ENCODE measurements around the gene HES7. TPM values are rescaled to one million over a fixed set of nuclear protein-coding genes. Genes with fewer than 3 reads are reported as not detected.

The HES7 gene
- total and polyA plus RNA-seq, 9 of the 15 experiments (the other 6 are each of a cell fraction or from before 2014, with no cell fraction given): 0.03 to 1.7 (median 0.14) TPM; not detected in 1

- TF ChIP-seq ZNF512 (tag; IDR thresholded peaks at IDR 0.05) (no peak), FOXP4 (CRISPR knock-in tag; IDR thresholded peaks at IDR 0.05; ENCODE audit: borderline replicate concordance) (no peak), DIDO1 (tag; IDR thresholded peaks at IDR 0.05; ENCODE audit: low read depth) (no peak), ZFPM2 (CRISPR knock-in tag; IDR thresholded peaks at IDR 0.05) (no peak), BRD4 (IDR thresholded peaks at IDR 0.05) (no peak), ZNF444 (CRISPR knock-in tag; IDR thresholded peaks at IDR 0.05) (no peak)
Measured at GRCh38 chr17:8076502-8077266, 47.2 kb downstream of the HES7 start (continued).

Measured in K562 (cell line).